A673 (cell line): ENCODE results near the gene FAM120A. TPM values are rescaled to one million over a fixed set of nuclear protein-coding genes. Genes with fewer than 3 reads are reported as not detected.

Experiments used
- BruUV-seq: library from RNA; stranded (reverse); fragments of 400-500 nt; replicated peaks from 2 replicates; lab custom pipeline; 2021; lab: Mats Ljungman, UMichigan
- CTCF ChIA-PET: fragments of 300-600 bp; sonication (Branson Sonifier 250); formaldehyde crosslinking; loops from one replicate; lab custom pipeline; 2022; ENCODE audit warnings: antibody characterized with exemption; lab: Charles Lee
- POLR2A ChIA-PET: fragments of 300-600 bp; sonication (Branson Sonifier 250); formaldehyde crosslinking; loops from one replicate; lab custom pipeline; 2022; ENCODE audit warnings: antibody characterized with exemption; ENCODE audit not compliant: low non-redundant PET; lab: Charles Lee
- DNase-seq: peaks from one replicate; pipeline ENCODE4 v3.0.0-alpha.2; 2015; ENCODE audit warnings: low spot score
- H3K27ac ChIP-seq: fragments of 200-600 bp; sonication (generic); 2 replicates; pipeline ENCODE4 v1.5.1; 2016; ENCODE audit warnings: mixed run types, low read depth, mild to moderate bottlenecking, mixed read lengths, antibody characterized with exemption, low read length; ENCODE audit not compliant: poor library complexity, severe bottlenecking
- H3K27me3 ChIP-seq: fragments of 200-600 bp; sonication (generic); replicated peaks from 2 replicates; pipeline ENCODE4 v1.6.1; 2017; ENCODE audit warnings: mixed run types, low read depth, mild to moderate bottlenecking, mixed read lengths, antibody characterized with exemption, low read length; ENCODE audit not compliant: insufficient read depth, poor library complexity
- H3K36me3 ChIP-seq: fragments of 200-600 bp; sonication (generic); 2 replicates; pipeline ENCODE4 v1.6.1; 2016; ENCODE audit warnings: mixed run types, mild to moderate bottlenecking, mixed read lengths, antibody characterized with exemption, low read length; ENCODE audit not compliant: insufficient read depth, poor library complexity, severe bottlenecking
- H3K4me1 ChIP-seq: fragments of 200-600 bp; sonication (generic); 2 replicates; pipeline ENCODE4 v1.6.1; 2017; ENCODE audit warnings: mixed run types, mild to moderate bottlenecking, mixed read lengths, antibody characterized with exemption, low read length; ENCODE audit not compliant: insufficient read depth, poor library complexity, severe bottlenecking
- H3K4me3 ChIP-seq: fragments of 200-600 bp; sonication (generic); 2 replicates; pipeline ENCODE4 v1.5.1; 2016; ENCODE audit warnings: low read depth, mixed run types, mild to moderate bottlenecking, mixed read lengths, low read length; ENCODE audit not compliant: poor library complexity, severe bottlenecking
- H3K9me3 ChIP-seq: fragments of 200-600 bp; sonication (generic); 2 replicates; pipeline ENCODE4 v1.6.1; 2016; ENCODE audit warnings: mixed run types, low read depth, mild to moderate bottlenecking, mixed read lengths, antibody characterized with exemption, low read length; ENCODE audit not compliant: poor library complexity, severe bottlenecking
- EZH2 ChIP-seq: fragments of 200-600 bp; sonication (generic); IDR thresholded peaks from 2 replicates; pipeline ENCODE4 v1.6.1; 2017; ENCODE audit warnings: borderline replicate concordance, low read depth, mild to moderate bottlenecking, mixed read lengths, antibody characterized with exemption, low read length; ENCODE audit not compliant: poor library complexity, severe bottlenecking
- intact Hi-C: fragments of 100-400 bp; cut with micrococcal nuclease; formaldehyde crosslinking; loops from one replicate; pipeline ENCODE4 v1.10.0; 2022; ENCODE audit not compliant: unreplicated experiment
- total RNA-seq: library from RNA; stranded (reverse); gene quantifications from 2 replicates; pipeline ENCODE4 v1.2.3, GENCODE V29; 2021
- TF ChIP-seq, protein P1 (sequence below): fragments of 300-800, 200-600 bp; sonication (generic); conservative IDR thresholded peaks from 2 replicates; pipeline ENCODE4 v1.5.1; 2017; ENCODE audit warnings: low read depth, mild to moderate bottlenecking, antibody characterized with exemption, low read length, moderate library complexity, mixed read lengths

Gene FAM120A
- total RNA-seq, 1 experiment from 2014 or later: 91.0 TPM

DNA sequence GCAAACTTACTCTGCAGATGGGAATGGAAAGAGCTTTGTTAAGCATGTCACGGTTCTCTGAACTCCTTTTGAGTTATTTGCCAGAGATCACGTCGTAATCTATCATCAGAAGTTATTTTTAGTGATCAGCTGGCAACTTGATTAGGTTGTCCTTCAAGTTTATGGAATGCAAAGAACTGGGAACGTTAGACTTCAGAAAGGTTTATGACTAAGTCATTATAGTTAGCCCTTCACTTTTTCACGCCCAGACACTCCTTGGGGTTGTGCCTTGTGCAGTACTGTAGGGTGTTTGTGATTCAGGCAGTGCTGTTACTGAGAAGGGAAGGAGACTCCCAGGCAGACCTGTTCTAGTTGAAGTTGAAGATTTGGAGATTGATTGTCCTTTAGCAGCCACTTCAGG, 98.1 kb downstream of the FAM120A start:
- DNase-seq: no peak
- no TSS peak for BruUV-seq
- Histone ChIP-seq H3K27me3 (no peaks in the 10 kb centered on the region), H3K4me1 (no peaks in the 10 kb centered on the region), H3K36me3 (peaks cover 25% of the 10 kb centered on the region), H3K27ac (no peak overlapping the region), H3K4me3 (no peak overlapping the region), H3K9me3 (no peaks in the 10 kb centered on the region)
- no peak for TF ChIP-seq EZH2
- TF ChIP-seq, protein P1, sequence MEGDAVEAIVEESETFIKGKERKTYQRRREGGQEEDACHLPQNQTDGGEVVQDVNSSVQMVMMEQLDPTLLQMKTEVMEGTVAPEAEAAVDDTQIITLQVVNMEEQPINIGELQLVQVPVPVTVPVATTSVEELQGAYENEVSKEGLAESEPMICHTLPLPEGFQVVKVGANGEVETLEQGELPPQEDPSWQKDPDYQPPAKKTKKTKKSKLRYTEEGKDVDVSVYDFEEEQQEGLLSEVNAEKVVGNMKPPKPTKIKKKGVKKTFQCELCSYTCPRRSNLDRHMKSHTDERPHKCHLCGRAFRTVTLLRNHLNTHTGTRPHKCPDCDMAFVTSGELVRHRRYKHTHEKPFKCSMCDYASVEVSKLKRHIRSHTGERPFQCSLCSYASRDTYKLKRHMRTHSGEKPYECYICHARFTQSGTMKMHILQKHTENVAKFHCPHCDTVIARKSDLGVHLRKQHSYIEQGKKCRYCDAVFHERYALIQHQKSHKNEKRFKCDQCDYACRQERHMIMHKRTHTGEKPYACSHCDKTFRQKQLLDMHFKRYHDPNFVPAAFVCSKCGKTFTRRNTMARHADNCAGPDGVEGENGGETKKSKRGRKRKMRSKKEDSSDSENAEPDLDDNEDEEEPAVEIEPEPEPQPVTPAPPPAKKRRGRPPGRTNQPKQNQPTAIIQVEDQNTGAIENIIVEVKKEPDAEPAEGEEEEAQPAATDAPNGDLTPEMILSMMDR: no peak
- intact Hi-C loops: no loop called here
- ChIA-PET POLR2A (no interaction called here), CTCF (no interaction called here)

DNA sequence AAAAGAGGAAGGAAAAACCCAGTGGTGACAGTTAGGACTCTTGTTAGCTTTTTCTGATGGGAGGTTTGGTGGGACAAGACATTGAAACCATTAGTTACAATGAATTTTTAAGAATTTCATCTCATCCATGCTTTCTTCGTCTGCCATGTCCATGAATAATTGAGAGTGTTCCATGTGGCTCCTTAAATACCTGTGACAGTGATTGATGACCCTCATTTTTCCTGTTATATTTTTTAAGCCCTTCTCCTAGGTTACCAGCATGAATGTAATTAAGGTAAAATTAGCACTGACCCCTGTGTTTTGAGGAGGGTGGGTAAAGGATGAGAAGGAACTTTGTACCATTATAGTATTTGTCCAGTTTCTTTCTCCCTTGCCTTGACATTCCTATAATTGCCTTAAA, 101.4 kb downstream of the FAM120A start:
- CTCF ChIA-PET: no interaction called here

DNA sequence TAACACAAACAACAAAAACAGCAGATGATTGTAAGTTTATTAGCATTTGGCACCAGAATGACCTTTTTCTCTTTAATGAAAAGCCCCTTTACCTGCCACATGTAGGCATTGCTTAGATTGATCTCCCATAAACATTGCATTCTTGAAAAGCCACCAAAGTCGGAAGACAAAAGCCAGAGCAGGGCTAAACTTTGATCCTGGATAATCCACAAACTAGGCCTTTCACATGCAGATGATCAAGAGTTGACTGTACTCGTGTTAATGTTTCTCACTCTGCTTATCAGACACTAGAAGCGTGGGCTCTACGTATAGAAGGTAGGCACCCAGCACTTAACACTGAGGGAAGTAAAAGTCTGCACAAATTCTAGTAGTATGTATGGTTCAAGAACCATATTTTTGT, 103.9 kb downstream of the FAM120A start:
- Histone ChIP-seq H3K4me3 (no peak overlapping the region), H3K27ac (no peak overlapping the region), H3K27me3 (no peaks in the 10 kb centered on the region), H3K9me3 (no peaks in the 10 kb centered on the region), H3K36me3 (peaks cover 48% of the 10 kb centered on the region), H3K4me1 (no peaks in the 10 kb centered on the region)
- intact Hi-C loops: no loop called here
- BruUV-seq: no TSS peak
- CTCF ChIA-PET: no interaction called here
- TF ChIP-seq EZH2: no peak
- TF ChIP-seq, protein P1: no peak
- POLR2A ChIA-PET: no interaction called here
- no peak for DNase-seq

More for the DNA sequence above, 101.4 kb downstream of the FAM120A start:
- no TSS peak for BruUV-seq
- intact Hi-C loops: no loop called here
- Histone ChIP-seq H3K4me1 (no peaks in the 10 kb centered on the region), H3K27ac (no peak overlapping the region), H3K4me3 (no peak overlapping the region), H3K36me3 (peaks cover 37% of the 10 kb centered on the region), H3K27me3 (no peaks in the 10 kb centered on the region), H3K9me3 (no peaks in the 10 kb centered on the region)
- TF ChIP-seq, protein P1: no peak
- TF ChIP-seq EZH2: no peak
- POLR2A ChIA-PET: no interaction called here
- no peak for DNase-seq
